PC-9 (cell line): ENCODE data around the gene FBF1. TPM values are rescaled to one million over a fixed set of nuclear protein-coding genes. Genes with fewer than 3 reads are reported as not detected.

ENCODE experiments used
- BruUV-seq: library from RNA; stranded (reverse); fragments of 400-500 nt; replicated peaks from 2 replicates; lab custom pipeline; 2021; lab: Mats Ljungman, UMichigan
- CTCF ChIA-PET: fragments of 300-600 bp; sonication (Branson Sonifier 250); formaldehyde crosslinking; loops from one replicate; lab custom pipeline; 2022; ENCODE audit warnings: antibody characterized with exemption; lab: Charles Lee
- POLR2A ChIA-PET: fragments of 300-600 bp; sonication (Branson Sonifier 250); formaldehyde crosslinking; loops from one replicate; lab custom pipeline; 2022; ENCODE audit warnings: antibody characterized with exemption; ENCODE audit not compliant: unreplicated experiment; lab: Charles Lee
- DNase-seq, 2 experiments: peaks; one replicate each; pipeline versions ENCODE4 v3.0.0 to v3.0.0-alpha.2; 2015 to 2022; ENCODE audit warnings: mixed read lengths in 1 of 2
- H2AFZ ChIP-seq: fragments of 200-600 bp; sonication (generic); 2 replicates; pipeline ENCODE4 v1.8.1; 2017; ENCODE audit warnings: antibody characterized with exemption
- H3F3A ChIP-seq: fragments of 200-600 bp; sonication (generic); 2 replicates; pipeline ENCODE4 v1.8.1; 2017; ENCODE audit warnings: antibody characterized with exemption, mild to moderate bottlenecking, low read depth; ENCODE audit not compliant: insufficient read depth
- H3K27ac ChIP-seq: fragments of 200-600 bp; sonication (generic); 2 replicates; pipeline ENCODE4 v1.6.1; 2016; ENCODE audit warnings: mixed run types
- H3K27me3 ChIP-seq: fragments of 200-600 bp; sonication (generic); 2 replicates; pipeline ENCODE4 v1.6.1; 2016; ENCODE audit warnings: low read depth, mixed run types; ENCODE audit not compliant: insufficient read depth
- H3K36me3 ChIP-seq: fragments of 200-600 bp; sonication (generic); 2 replicates; pipeline ENCODE4 v1.6.1; 2016; ENCODE audit warnings: low read depth, mixed run types
- H3K4me1 ChIP-seq: fragments of 200-600 bp; sonication (generic); replicated peaks from 2 replicates; pipeline ENCODE4 v1.6.1; 2016; ENCODE audit warnings: mixed run types; ENCODE audit not compliant: insufficient read depth
- H3K4me2 ChIP-seq: fragments of 200-600 bp; sonication (generic); 2 replicates; pipeline ENCODE4 v1.6.1; 2017; ENCODE audit warnings: mixed run types
- H3K4me3 ChIP-seq: fragments of 200-600 bp; sonication (generic); 2 replicates; pipeline ENCODE4 v1.6.1; 2016; ENCODE audit warnings: mixed run types
- H3K79me2 ChIP-seq: fragments of 200-600 bp; sonication (generic); 2 replicates; pipeline ENCODE4 v1.6.1; 2017; ENCODE audit warnings: low read depth, mixed run types
- H3K9me2 ChIP-seq: fragments of 200-600 bp; sonication (generic); 2 replicates; pipeline ENCODE4 v1.8.1; 2017; ENCODE audit warnings: mild to moderate bottlenecking; ENCODE audit not compliant: insufficient read depth
- H3K9me3 ChIP-seq: fragments of 200-600 bp; sonication (generic); 2 replicates; pipeline ENCODE4 v1.8.1; 2016; ENCODE audit warnings: low read depth; ENCODE audit not compliant: insufficient read depth
- H4K20me1 ChIP-seq: fragments of 200-600 bp; sonication (generic); 2 replicates; pipeline ENCODE4 v1.8.1; 2017; ENCODE audit not compliant: insufficient read depth
- CTCF ChIP-seq: fragments of 200-600 bp; sonication (generic); conservative IDR thresholded peaks from 2 replicates; pipeline ENCODE4 v1.6.1; 2017; ENCODE audit warnings: mixed run types, antibody characterized with exemption, mild to moderate bottlenecking, moderate library complexity
- EZH2 ChIP-seq: fragments of 200-600 bp; sonication (generic); IDR thresholded peaks from 2 replicates; pipeline ENCODE4 v1.8.0; 2017; ENCODE audit warnings: antibody characterized with exemption, low read depth
- intact Hi-C: fragments of 100-400 bp; cut with micrococcal nuclease; formaldehyde crosslinking; loops from one replicate; pipeline ENCODE4 v1.10.0; 2022; ENCODE audit not compliant: unreplicated experiment
- total RNA-seq: library from RNA; stranded (reverse); gene quantifications from 2 replicates; pipeline ENCODE4 v1.2.3, GENCODE V29; 2021

The FBF1 gene
- total RNA-seq, 1 experiment from 2014 or later, result 22.5 TPM

GRCh38 chr17:75917917-75918445 lies 22.9 kb downstream of the FBF1 start:
- no peaks in the 10 kb centered on the region for H3K9me2 ChIP-seq
- no peaks in the 10 kb centered on the region for H4K20me1 ChIP-seq
- no peaks in the 10 kb centered on the region for H3K79me2 ChIP-seq
- H3K4me1 ChIP-seq, result no peaks in the 10 kb centered on the region
- no peaks in the 10 kb centered on the region for H3K27me3 ChIP-seq
- no peaks in the 10 kb centered on the region for H3K36me3 ChIP-seq
- H3K27ac ChIP-seq, result no peak overlapping the region
- POLR2A ChIA-PET, result no interaction called here
- H2AFZ ChIP-seq, result no peak overlapping the region
- DNase-seq, result no peak
- H3K9me3 ChIP-seq, result no peaks in the 10 kb centered on the region
- TF ChIP-seq EZH2, result no peak
- CTCF ChIA-PET, result no interaction called here
- H3F3A ChIP-seq, result no peaks in the 10 kb centered on the region
- no peak overlapping the region for H3K4me2 ChIP-seq
- no peak overlapping the region for H3K4me3 ChIP-seq
- intact Hi-C loops, result no loop called here
- BruUV-seq, result no TSS peak

- Histone ChIP-seq H3F3A (no peaks in the 10 kb centered on the region), H2AFZ (no peak overlapping the region), H3K36me3 (no peaks in the 10 kb centered on the region), H3K4me3 (no peak overlapping the region), H3K27me3 (no peaks in the 10 kb centered on the region), H3K27ac (no peak overlapping the region), H3K9me2 (no peaks in the 10 kb centered on the region), H3K79me2 (no peaks in the 10 kb centered on the region), H3K9me3 (no peaks in the 10 kb centered on the region), H3K4me2 (no peak overlapping the region), H4K20me1 (no peaks in the 10 kb centered on the region), H3K4me1 (no peaks in the 10 kb centered on the region)
- intact Hi-C loops, result no loop called here
- ChIA-PET CTCF (no interaction called here), POLR2A (interaction anchor here (0.5 kb wide), 1 partner anchor 239 kb away, joined by 3 read pairs; no protein-coding TSS in a partner anchor)
- BruUV-seq, result no TSS peak
- no peak for DNase-seq
- TF ChIP-seq EZH2 (no peak), CTCF (no peak)
Observed at GRCh38 chr17:75917141-75917916, 23.5 kb downstream of the FBF1 start.

GRCh38 chr17:75915268-75915667 lies 25.6 kb downstream of the FBF1 start:
- H3F3A ChIP-seq, result no peaks in the 10 kb centered on the region
- DNase-seq, result no peak
- H2AFZ ChIP-seq, result no peak overlapping the region
- no peak overlapping the region for H3K4me3 ChIP-seq
- intact Hi-C loops, result no loop called here
- no peaks in the 10 kb centered on the region for H3K9me3 ChIP-seq
- H4K20me1 ChIP-seq, result no peaks in the 10 kb centered on the region
- ChIA-PET CTCF (no interaction called here), POLR2A (no interaction called here)
- no TSS peak for BruUV-seq
- TF ChIP-seq EZH2, result no peak
- TF ChIP-seq CTCF, result no peak
- no peak overlapping the region for H3K27ac ChIP-seq
- H3K4me2 ChIP-seq, result no peak overlapping the region
- no peaks in the 10 kb centered on the region for H3K79me2 ChIP-seq
- H3K9me2 ChIP-seq, result no peaks in the 10 kb centered on the region
- H3K4me1 ChIP-seq, result no peaks in the 10 kb centered on the region
- H3K36me3 ChIP-seq, result no peaks in the 10 kb centered on the region
- H3K27me3 ChIP-seq, result no peaks in the 10 kb centered on the region
